Prostate gland (tissue), 2 donors: Measurements from ENCODE around the gene ELMO1.

ENCODE experiments used
- POLR2A ChIP-seq: fragments of 450-650 bp; IDR thresholded peaks from one replicate; pipeline ENCODE4 v1.6.1; 2016; ENCODE audit warnings: antibody characterized with exemption, mild to moderate bottlenecking
- POLR2AphosphoS5 ChIP-seq: sonication (generic); formaldehyde crosslinking; IDR thresholded peaks from one replicate; pipeline ENCODE4 v1.6.1; 2017; ENCODE audit warnings: antibody characterized with exemption
- TF ChIP-seq, protein P1 (sequence below), 4 experiments: fragments of 200-600 bp in 2 of 4; fragments of 450-650 bp in 2 of 4; sonication (generic) in 2 of 4; IDR thresholded peaks; 1 replicate in 3 of 4; 2 replicates in 1 of 4; pipeline ENCODE4 v1.5.1; 2016 to 2019; ENCODE audit warnings: antibody characterized with exemption in 4 of 4, mild to moderate bottlenecking in 2 of 4, moderate library complexity in 2 of 4

GRCh38 chr7:36875794-36876193, 572.9 kb downstream of the ELMO1 start:
- TF ChIP-seq, protein P1, sequence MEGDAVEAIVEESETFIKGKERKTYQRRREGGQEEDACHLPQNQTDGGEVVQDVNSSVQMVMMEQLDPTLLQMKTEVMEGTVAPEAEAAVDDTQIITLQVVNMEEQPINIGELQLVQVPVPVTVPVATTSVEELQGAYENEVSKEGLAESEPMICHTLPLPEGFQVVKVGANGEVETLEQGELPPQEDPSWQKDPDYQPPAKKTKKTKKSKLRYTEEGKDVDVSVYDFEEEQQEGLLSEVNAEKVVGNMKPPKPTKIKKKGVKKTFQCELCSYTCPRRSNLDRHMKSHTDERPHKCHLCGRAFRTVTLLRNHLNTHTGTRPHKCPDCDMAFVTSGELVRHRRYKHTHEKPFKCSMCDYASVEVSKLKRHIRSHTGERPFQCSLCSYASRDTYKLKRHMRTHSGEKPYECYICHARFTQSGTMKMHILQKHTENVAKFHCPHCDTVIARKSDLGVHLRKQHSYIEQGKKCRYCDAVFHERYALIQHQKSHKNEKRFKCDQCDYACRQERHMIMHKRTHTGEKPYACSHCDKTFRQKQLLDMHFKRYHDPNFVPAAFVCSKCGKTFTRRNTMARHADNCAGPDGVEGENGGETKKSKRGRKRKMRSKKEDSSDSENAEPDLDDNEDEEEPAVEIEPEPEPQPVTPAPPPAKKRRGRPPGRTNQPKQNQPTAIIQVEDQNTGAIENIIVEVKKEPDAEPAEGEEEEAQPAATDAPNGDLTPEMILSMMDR (IDR thresholded peaks at IDR 0.05): no peak
- no peak for TF ChIP-seq POLR2AphosphoS5
- TF ChIP-seq POLR2A: no peak
